MCF 10A (cell line): ENCODE measurements around the gene TOMM40L. TPM values are rescaled to one million over a fixed set of nuclear protein-coding genes. Genes with fewer than 3 reads are reported as not detected.

Source experiments
- BruUV-seq: library from RNA; stranded (reverse); fragments of 400-500 nt; replicated peaks from 2 replicates; lab custom pipeline; 2021; lab: Mats Ljungman, UMichigan
- CTCF ChIA-PET: fragments of 300-600 bp; sonication (Branson Sonifier 250); formaldehyde crosslinking; extraction: SDS; loops from one replicate; lab custom pipeline; 2021; ENCODE audit warnings: antibody characterized with exemption, inconsistent platforms; lab: Yijun Ruan, JAX
- POLR2A ChIA-PET: fragments of 300-600, 350-650 bp; sonication (Branson Sonifier 250); formaldehyde crosslinking; extraction: SDS; loops from one replicate; lab custom pipeline; 2020; ENCODE audit warnings: antibody characterized with exemption, inconsistent platforms; lab: Yijun Ruan, JAX
- DNase-seq: peaks from one replicate; pipeline ENCODE4 v3.0.0-alpha.2; 2018; ENCODE audit not compliant: unreplicated experiment
- H3K27ac Mint-ChIP-seq: one replicate; pipeline ENCODE4 v1.8.0; 2022; ENCODE audit warnings: mild to moderate bottlenecking, low read depth, mixed read lengths; ENCODE audit not compliant: unreplicated experiment
- H3K27me3 Mint-ChIP-seq: one replicate; pipeline ENCODE4 v1.8.0; 2022; ENCODE audit warnings: mixed read lengths; ENCODE audit not compliant: insufficient read depth, unreplicated experiment
- H3K36me3 Mint-ChIP-seq: one replicate; pipeline ENCODE4 v1.8.0; 2022; ENCODE audit warnings: mild to moderate bottlenecking, moderate library complexity, mixed read lengths; ENCODE audit not compliant: insufficient read depth, unreplicated experiment
- H3K4me1 Mint-ChIP-seq: one replicate; pipeline ENCODE4 v1.8.0; 2022; ENCODE audit warnings: mixed read lengths; ENCODE audit not compliant: insufficient read depth, unreplicated experiment
- H3K4me3 Mint-ChIP-seq: one replicate; pipeline ENCODE4 v1.8.0; 2022; ENCODE audit warnings: mild to moderate bottlenecking, moderate library complexity, mixed read lengths; ENCODE audit not compliant: unreplicated experiment
- H3K9me3 Mint-ChIP-seq: one replicate; pipeline ENCODE4 v1.8.0; 2022; ENCODE audit warnings: mixed read lengths; ENCODE audit not compliant: unreplicated experiment
- intact Hi-C: fragments of 100-400 bp; cut with micrococcal nuclease; formaldehyde crosslinking; loops from 2 replicates; pipeline ENCODE4 v1.14.1; 2022
- total RNA-seq: library from RNA; stranded (reverse); gene quantifications from 2 replicates; pipeline ENCODE4 v1.2.3, GENCODE V29; 2022
- TF ChIP-seq, protein P1 (sequence below): fragments of 200-600 bp; IDR thresholded peaks from one replicate; pipeline ENCODE4 v1.8.0; 2022; ENCODE audit warnings: antibody characterized with exemption, mild to moderate bottlenecking; ENCODE audit not compliant: unreplicated experiment

TOMM40L gene
- total RNA-seq, 1 experiment from 2014 or later: 12.3 TPM

DNA sequence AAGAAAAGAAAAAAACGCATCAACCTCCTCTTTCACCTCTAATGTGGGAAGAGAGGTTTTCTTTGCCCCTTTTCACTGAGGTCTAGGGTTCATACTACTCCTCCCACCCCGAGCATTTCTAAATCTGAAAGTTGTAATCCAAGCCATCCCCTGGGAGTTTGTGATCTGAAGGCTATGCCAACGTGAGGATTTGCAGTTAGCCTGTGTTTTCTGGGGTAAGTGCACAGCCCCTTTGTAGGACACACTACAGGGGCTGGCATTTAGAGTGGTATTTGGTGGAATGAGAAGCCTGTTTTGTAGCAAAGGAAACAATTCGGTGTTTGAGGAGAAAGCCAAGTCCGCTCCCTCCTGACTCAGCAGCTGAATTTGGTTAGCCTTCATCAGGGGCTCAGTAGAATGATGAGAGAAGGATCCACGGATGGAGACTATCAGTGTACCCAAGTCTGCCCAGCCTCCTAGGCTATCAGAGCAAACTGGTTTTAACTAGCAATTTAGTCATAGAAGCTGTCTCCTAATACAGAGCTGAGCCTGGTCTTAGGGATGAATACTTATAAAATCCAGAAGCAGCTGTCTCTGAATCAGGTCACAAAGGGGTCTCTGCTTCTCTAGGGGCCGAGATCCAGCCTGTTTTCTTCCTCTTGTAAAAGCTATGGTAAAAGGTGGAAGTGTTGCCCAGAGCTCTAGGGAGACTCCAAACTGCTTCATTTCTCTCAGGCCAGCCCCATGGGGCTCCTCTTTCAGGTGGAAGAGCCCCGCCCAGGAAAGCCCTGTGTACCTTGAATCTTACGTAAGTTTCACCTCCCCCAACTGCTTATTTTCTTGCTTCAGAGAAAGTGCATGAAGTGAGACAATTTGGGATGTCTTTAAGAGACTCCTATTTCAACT is 34.8 kb downstream of the TOMM40L start:
- peak; percentile 61 for DNase-seq
- peaks cover 20% of the 10 kb centered on the region for H3K9me3 Mint-ChIP-seq
- ChIA-PET CTCF (interaction anchor here (0.6 to 6.2 kb wide), 6 partner anchors 13 to 108 kb away, joined by 3 to 46 read pairs (median 4); partner anchors contain the start of gene TOMM40L), POLR2A (interaction anchor here (0.7 to 1.7 kb wide), 5 partner anchors 9 to 125 kb away, joined by 3 to 7 read pairs (median 3); no protein-coding TSS in a partner anchor)
- intact Hi-C loops: no loop called here
- no TSS peak for BruUV-seq
- H3K4me3 Mint-ChIP-seq: no peak overlapping the region
- H3K27ac Mint-ChIP-seq: no peak overlapping the region
- H3K27me3 Mint-ChIP-seq: peaks cover 50% of the 10 kb centered on the region
- TF ChIP-seq, protein P1, sequence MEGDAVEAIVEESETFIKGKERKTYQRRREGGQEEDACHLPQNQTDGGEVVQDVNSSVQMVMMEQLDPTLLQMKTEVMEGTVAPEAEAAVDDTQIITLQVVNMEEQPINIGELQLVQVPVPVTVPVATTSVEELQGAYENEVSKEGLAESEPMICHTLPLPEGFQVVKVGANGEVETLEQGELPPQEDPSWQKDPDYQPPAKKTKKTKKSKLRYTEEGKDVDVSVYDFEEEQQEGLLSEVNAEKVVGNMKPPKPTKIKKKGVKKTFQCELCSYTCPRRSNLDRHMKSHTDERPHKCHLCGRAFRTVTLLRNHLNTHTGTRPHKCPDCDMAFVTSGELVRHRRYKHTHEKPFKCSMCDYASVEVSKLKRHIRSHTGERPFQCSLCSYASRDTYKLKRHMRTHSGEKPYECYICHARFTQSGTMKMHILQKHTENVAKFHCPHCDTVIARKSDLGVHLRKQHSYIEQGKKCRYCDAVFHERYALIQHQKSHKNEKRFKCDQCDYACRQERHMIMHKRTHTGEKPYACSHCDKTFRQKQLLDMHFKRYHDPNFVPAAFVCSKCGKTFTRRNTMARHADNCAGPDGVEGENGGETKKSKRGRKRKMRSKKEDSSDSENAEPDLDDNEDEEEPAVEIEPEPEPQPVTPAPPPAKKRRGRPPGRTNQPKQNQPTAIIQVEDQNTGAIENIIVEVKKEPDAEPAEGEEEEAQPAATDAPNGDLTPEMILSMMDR: no peak
- H3K4me1 Mint-ChIP-seq: no peaks in the 10 kb centered on the region
- no peaks in the 10 kb centered on the region for H3K36me3 Mint-ChIP-seq

DNA sequence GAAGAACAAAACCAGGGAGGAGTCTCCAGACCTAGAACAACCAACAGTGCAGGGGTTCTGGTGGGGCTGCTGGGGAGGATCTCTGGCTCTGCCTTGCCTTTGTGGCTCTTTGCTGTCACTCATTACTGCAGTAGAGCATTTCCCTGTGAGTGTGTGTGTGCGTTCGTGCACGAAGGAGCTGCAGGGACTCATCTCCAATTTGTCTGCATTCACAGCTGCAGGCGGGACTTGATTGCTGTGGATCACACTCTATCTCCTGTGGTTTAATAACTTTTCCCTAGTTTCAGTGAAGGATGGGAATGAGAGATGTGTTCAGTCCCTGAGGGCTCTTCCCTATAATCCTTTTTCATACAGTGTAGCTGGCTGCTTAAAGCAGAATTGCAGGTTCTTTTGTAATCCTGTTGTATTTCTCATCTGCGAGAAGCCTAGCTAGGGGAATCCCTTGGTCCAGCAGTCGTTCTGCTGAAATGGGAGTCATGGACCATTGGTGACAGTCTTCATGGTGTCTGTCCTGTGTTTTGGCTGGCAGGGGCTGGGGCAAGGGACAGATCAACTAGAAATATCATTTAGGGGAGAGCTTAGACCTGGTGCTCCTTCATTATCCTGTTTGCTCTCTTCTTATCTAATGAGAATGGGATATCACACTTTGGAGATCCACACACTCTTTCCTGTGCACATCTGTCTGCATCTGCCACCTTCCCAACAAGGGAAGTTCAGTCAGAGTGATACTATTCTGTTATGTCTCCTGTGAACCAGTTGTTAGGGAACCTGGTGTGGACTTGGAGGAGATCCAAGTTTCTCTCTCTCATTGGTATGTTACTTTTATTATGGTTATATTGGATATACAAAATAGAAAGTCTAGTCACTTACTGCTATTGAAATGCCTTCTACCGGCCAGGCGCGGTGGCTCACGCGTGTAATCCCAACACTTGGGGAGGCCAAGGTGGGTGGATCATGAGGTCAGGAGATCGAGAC is 35.7 kb downstream of the TOMM40L start:
- peaks cover 50% of the 10 kb centered on the region for H3K27me3 Mint-ChIP-seq
- no peaks in the 10 kb centered on the region for H3K36me3 Mint-ChIP-seq
- TF ChIP-seq, protein P1: no peak
- H3K27ac Mint-ChIP-seq: no peak overlapping the region
- ChIA-PET POLR2A (interaction anchor here (0.6 to 1.7 kb wide), 5 partner anchors 11 to 128 kb away, joined by 3 to 7 read pairs (median 3); no protein-coding TSS in a partner anchor), CTCF (interaction anchor here (0.6 to 6.2 kb wide), 6 partner anchors 14 to 141 kb away, joined by 3 to 46 read pairs (median 3); partner anchors contain the start of gene TOMM40L)
- no peaks in the 10 kb centered on the region for H3K4me1 Mint-ChIP-seq
- DNase-seq: peak; percentile 10
- BruUV-seq: no TSS peak
- intact Hi-C loops: no loop called here
- H3K4me3 Mint-ChIP-seq: no peak overlapping the region
- peaks cover 11% of the 10 kb centered on the region for H3K9me3 Mint-ChIP-seq

DNA sequence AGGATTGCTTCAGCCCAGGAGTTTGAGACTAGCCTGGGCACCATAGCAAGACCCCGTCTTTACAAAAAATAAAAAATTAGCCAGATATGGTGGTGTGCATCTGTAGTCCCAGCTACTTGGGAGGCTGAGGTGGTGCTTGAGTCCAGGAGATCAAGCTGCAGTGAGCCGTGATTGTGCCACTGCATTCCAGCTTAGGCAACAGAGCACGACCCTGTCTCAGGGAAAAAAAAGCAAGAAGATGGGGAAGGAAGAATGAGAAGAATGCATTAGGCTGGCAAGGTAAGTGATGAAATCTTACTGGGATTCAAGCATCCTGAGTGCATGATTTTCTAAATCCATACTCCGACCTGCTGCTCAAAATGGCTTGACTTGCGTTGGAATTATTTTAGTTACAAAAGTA is 39.4 kb downstream of the TOMM40L start:
- peaks cover 23% of the 10 kb centered on the region for H3K27me3 Mint-ChIP-seq
- no peak overlapping the region for H3K4me3 Mint-ChIP-seq
- no peak overlapping the region for H3K27ac Mint-ChIP-seq
- H3K9me3 Mint-ChIP-seq: no peaks in the 10 kb centered on the region
- POLR2A ChIA-PET: interaction anchor here (0.8 kb wide), 1 partner anchor 16 kb away, joined by 3 read pairs; no protein-coding TSS in a partner anchor
- TF ChIP-seq, protein P1: no peak
- no peak for DNase-seq
- H3K4me1 Mint-ChIP-seq: no peaks in the 10 kb centered on the region
- CTCF ChIA-PET: interaction anchor here (0.6 to 2.2 kb wide), 4 partner anchors 26 to 495 kb away, joined by 4 to 10 read pairs (median 6); partner anchors contain the start of gene TOMM40L
- intact Hi-C loops: no loop called here
- BruUV-seq: no TSS peak
- H3K36me3 Mint-ChIP-seq: no peaks in the 10 kb centered on the region
